Spleen (tissue), 7 donors: Measurements from ENCODE around the gene DYRK1A.

Experiments
- CTCF ChIP-seq, 11 experiments: fragments of 200-600 bp in 7 of 11; fragments of 450-650 bp in 4 of 11; sonication (generic) in 4 of 11; IDR thresholded peaks in 8 of 11; conservative IDR thresholded peaks in 3 of 11; 1 replicate in 7 of 11; 2 replicates in 4 of 11; pipeline versions ENCODE4 v1.4.0 to v1.8.0; 2016 to 2021; ENCODE audit warnings: antibody characterized with exemption in 11 of 11, inconsistent platforms in 4 of 11, mild to moderate bottlenecking in 1 of 11
- POLR2A ChIP-seq, 3 donors: fragments of 450-650 bp; IDR thresholded peaks; one replicate each; pipeline ENCODE4 v1.5.1; 2017; ENCODE audit warnings: antibody characterized with exemption in 3 of 3, mild to moderate bottlenecking in 1 of 3
- POLR2AphosphoS5 ChIP-seq, 3 donors: sonication (generic); formaldehyde crosslinking; IDR thresholded peaks; one replicate each; pipeline ENCODE4 v1.5.1; 2017; ENCODE audit warnings: antibody characterized with exemption in 3 of 3
- donor health status: DM: no; HTN: no; CAD: no; lungs with moderate emphysema.
- donor health status: DM: no; HTN: no; CAD: no.
- donor health status: DM: no; HTN: no; CAD: no.

- TF ChIP-seq POLR2A (IDR thresholded peaks at IDR 0.05) (no peak), CTCF (IDR thresholded peaks at IDR 0.05 in 8 of 11, conservative IDR thresholded peaks at IDR 0.05 in 3 of 11) (no peak), POLR2AphosphoS5 (IDR thresholded peaks at IDR 0.05) (no peak)
Measured at GRCh38 chr21:37525810-37526209, 159.2 kb downstream of the DYRK1A start.
